Activated CD4-positive, CD25-positive, alpha-beta regulatory T cell treated with anti-CD3 and anti-CD28 coated beads, Interleukin-2, amount 50 U/mL, for 24 hours (primary cell): ENCODE data around the gene ANKRD2.
A peak's percentile ranks its signal among the peaks of the same experiment; 100 is the strongest.
"Not testable (repeated sequence)": the region's sequence is repeated elsewhere in the genome, so short reads cannot be mapped to it uniquely, and the experiment has no call there.

Experiments used
- ATAC-seq, 2 donors: fragments of 150-1000 bp; cut with Tn5 transposase; one replicate each; pipeline ENCODE4 v1.10.0; 2021; ENCODE audit warnings: mild to moderate bottlenecking in 1 of 2, moderate library complexity in 1 of 2

The ANKRD2 gene

GRCh38 chr10:97572214-97572989 lies at the start of gene ANKRD2:
ANKRD2 (plus strand) TSS chr10:97572779; CDS start chr10:97572789, 10 bp downstream.
- ATAC-seq, result peak in 1 of 2 donors; percentile 69

- ATAC-seq, result no peak
Observed at GRCh38 chr10:97522937-97523336, 49.6 kb upstream of the ANKRD2 start.

GRCh38 chr10:97525086-97525485 lies 47.5 kb upstream of the ANKRD2 start:
- no peak for ATAC-seq

- no peak for ATAC-seq
Observed at GRCh38 chr10:97525683-97526110, 46.9 kb upstream of the ANKRD2 start.

- ATAC-seq, result not testable (repeated sequence)
Observed at GRCh38 chr10:97528876-97529275, 43.7 kb upstream of the ANKRD2 start.

- ATAC-seq, result no peak
Observed at GRCh38 chr10:97529685-97530465, 42.7 kb upstream of the ANKRD2 start.

GRCh38 chr10:97531401-97531986 lies 41.1 kb upstream of the ANKRD2 start:
- no peak for ATAC-seq

- no peak for ATAC-seq
Observed at GRCh38 chr10:97532935-97533671, 39.5 kb upstream of the ANKRD2 start.

- ATAC-seq, result no peak
Observed at GRCh38 chr10:97533888-97534287, 38.7 kb upstream of the ANKRD2 start.

- peak; percentile 51 to 67 for ATAC-seq
Observed at GRCh38 chr10:97534746-97535367, 37.7 kb upstream of the ANKRD2 start.

- no peak for ATAC-seq
Observed at GRCh38 chr10:97537186-97537869, 35.3 kb upstream of the ANKRD2 start.

GRCh38 chr10:97538411-97538810 lies 34.2 kb upstream of the ANKRD2 start:
- no peak for ATAC-seq

- ATAC-seq, result no peak
Observed at GRCh38 chr10:97538839-97539238, 33.7 kb upstream of the ANKRD2 start.

- no peak for ATAC-seq
Observed at GRCh38 chr10:97539523-97540200, 32.9 kb upstream of the ANKRD2 start.

- ATAC-seq, result no peak
Observed at GRCh38 chr10:97540669-97541500, 31.7 kb upstream of the ANKRD2 start.

- peak; percentile 50 to 61 for ATAC-seq
Observed at GRCh38 chr10:97542169-97543024, 30.2 kb upstream of the ANKRD2 start.

- ATAC-seq, result peak; percentile 83 to 87
Observed at GRCh38 chr10:97543025-97543546, 29.5 kb upstream of the ANKRD2 start.

- ATAC-seq, result no peak
Observed at GRCh38 chr10:97546456-97547270, 25.9 kb upstream of the ANKRD2 start.
